Fibroblast of skin of right quadriceps (primary cell): ENCODE data around the gene KLHL34.

Experiments used
- DNase-seq: peaks from one replicate; pipeline ENCODE4 v3.0.0-alpha.2; 2013

KLHL34 gene

DNA sequence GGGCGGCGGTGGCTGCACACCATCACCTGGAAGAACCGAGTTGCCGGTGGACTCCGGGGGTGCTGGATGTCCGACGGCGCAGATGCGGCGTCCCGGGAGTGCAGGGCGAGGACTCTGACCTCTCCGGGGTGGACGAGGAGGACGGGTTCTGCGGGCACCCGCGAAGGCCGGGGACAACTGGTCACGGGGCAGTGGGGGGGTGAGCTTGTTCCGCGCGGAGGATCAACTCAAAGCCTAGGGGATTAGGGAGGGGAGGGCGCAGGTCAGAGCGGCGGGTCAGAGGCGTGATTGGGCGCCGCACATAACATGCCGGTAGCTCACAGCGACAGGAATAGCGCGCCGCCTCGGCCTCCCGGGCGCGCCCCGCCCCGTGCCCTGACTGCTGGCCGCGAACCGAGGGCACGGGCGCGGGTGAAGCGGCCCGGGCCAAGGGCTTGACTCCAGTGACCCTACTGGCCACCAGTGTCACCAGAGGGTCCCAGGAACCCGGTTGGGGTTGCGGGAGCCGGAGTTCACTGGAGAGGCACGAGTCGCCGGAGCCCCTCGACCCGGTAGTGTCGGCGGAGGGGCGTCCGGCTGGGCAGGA is at the start of gene KLHL34:
Gene KLHL34 (minus strand): TSS at position 179 of the 586 bp plus-strand sequence. CDS start 542 bp downstream, outside the sequence.
- no peak for DNase-seq

GRCh38 chrX:21705225-21705624 is 47.1 kb upstream of the KLHL34 start:
- no peak for DNase-seq

GRCh38 chrX:21702725-21703124 is 44.6 kb upstream of the KLHL34 start:
- DNase-seq: no peak

- DNase-seq: no peak
Observed at GRCh38 chrX:21700967-21701366, 42.8 kb upstream of the KLHL34 start.

DNA sequence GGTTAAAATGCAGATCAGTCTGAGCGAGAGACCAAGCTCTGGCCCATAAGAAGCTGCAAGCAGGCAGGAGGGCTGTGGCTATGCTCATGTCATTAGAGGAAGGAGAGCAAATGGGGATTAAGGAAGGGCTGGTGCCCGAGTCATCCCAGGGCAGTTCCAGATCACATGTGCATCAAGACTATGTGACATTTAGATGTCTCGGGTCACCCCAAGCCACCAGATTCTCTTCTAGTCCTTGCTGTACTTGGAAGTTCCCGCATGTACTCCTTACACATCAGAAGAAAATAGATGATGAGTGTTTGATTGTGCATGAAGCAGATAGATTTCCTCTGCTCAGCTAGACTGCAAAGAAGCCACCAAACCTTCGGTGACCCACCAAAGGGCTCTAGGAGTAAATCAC is 42.1 kb upstream of the KLHL34 start:
- no peak for DNase-seq

- DNase-seq: peak; percentile 35
Observed at GRCh38 chrX:21699136-21699535, 41.0 kb upstream of the KLHL34 start.

DNA sequence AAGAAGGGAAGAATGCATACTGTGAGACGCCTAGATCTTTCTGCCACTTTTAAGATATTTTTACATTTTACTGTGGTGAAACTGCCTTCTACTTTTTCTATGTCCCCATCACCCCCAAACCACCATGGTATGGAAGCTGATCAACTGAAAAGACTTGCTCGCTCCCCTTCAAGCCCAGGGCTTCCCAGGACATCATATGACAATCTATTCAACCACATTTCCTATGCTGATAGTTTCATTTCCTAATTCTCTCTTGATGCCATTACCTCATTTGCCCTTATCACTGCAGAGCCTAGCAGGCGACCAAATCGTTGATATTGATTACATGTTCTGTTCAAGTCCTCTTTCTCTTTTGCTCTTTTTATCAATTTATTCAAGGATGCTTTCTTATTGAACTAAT is 40.1 kb upstream of the KLHL34 start:
- DNase-seq: no peak

DNA sequence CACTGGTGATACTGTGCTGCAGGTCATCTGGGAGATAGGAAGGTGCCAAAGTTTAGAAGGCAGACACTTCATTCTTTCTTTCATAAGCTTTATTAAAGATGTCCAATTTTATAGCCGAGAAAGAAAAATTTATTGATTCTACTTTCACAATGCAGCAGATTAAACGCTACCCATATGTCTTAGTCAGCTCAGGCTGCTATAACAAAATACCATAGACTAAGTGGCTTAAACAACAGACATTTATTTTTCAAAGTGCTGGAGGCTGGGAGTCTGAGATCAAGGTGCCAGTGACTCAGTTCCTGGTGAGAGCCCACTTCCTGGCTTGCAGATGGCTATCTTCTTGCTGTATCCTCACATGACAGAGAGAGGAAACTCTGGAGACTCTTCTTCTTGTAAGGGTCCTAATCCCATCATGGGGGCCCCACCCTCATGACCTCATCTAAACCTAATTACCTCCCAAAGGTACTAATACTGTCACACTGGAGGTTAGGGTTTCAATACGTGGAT is 33.4 kb upstream of the KLHL34 start:
- no peak for DNase-seq

DNA sequence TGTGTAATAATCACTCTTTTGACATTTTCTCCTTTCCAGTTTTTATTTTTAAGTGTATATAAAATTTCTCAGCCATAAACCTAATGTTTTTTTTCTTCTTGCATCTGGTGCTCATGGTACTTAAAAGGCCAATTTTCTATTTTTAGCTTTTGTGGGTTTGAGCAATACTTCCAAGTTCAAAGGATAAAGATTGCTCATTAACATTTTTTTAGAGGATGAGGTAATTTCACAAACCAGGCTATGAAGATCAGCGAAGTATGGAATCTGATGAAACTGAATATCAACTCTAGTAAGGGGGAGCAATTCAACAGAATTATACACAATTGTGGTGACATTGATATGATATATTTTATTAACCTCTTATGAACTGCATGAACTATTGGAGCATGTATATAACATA is 25.8 kb upstream of the KLHL34 start:
- peak; percentile 77 for DNase-seq

- DNase-seq: no peak
Observed at GRCh38 chrX:21678048-21678612, 20.0 kb upstream of the KLHL34 start.

DNA sequence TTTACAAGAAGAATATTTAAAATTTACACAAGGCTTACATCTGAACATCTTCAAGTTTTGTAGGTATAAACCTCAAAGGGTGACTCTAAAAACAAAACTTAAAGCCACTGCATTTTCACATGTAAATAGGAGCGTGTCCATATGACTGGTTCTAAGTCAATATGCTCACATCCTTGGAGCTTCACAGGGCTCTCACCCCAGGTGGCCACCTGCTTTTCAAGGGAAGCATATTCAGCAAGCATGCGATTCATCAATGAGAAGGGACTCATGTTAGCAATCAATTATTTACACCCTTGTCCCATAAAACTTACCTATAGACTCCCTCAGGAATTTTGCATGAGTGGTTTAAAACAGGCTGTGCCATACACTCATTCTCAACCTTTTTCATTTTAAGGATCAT is 17.8 kb upstream of the KLHL34 start:
- DNase-seq: no peak

DNA sequence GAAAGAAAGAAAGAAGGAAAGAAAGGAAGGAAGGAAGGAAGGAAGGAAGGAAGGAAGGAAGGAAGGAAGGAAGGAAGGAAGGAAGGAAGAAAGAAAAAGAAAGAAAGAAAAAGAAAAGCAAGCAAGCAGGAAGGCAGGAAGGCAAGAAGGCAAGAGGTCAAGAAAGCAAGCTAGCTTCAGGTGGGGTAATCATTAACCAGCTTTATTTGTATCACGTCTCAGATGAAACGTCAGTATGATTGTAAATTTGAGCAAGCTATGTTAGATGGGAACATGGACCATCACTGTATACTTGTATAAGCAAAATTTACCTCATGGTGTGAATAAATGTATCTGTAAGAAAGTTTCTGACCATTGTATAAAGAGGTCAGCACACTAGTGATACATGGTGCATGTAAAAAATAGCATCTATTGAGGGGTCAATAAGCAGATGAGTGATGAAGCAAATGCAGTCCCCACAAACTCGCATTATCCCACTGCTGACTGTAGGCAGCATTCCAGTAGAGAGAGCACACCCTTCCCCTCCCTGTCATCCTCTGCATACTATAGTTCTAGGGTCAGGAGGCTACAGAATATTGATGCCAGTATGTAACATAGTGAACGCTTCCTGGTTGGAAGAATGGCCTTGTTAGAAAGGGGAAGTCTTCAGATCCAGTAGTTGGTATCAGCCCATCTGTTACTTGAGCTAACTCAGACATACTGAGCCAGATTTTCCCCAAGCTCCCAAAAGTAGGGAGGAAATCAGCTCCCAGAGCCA is 16.5 kb upstream of the KLHL34 start:
- no peak for DNase-seq

DNA sequence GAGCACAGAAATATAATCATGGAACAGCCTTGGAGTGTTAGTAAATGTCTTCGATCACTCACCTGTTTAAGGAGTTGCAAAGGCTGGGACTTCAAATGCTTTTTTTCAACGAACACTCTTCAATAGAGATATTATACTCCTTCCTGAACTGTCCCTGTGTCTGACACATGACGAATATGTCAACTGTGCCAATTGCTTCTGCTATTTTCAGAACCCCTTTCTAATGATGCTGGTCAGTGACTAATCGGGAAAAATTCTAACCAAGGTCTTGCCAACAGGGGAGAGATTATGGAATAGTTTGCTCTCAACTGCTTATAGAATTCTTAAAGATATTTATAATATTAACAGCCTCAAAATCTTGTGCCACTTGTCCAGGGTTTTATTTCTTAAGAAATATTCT is 8.5 kb upstream of the KLHL34 start:
- peak; percentile 17 for DNase-seq

DNA sequence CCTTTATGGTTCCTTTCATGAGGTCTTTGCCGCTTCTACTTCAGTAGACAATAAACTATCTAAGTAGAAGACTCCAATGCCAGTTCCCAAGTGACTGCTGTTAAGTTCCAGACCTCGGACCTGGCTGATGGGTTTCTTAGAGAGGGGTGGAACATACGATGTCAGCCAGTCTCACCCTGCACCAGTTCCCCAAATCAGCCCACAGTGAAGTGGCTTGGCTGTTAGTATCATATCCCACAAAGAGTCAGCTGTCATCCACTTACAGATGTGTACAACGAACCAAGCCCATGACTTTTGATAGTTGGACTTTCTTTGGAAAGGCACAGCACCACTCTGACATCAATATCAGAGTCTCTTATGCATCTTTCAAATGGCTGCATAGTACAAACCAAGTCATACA is 8.1 kb upstream of the KLHL34 start:
- no peak for DNase-seq

DNA sequence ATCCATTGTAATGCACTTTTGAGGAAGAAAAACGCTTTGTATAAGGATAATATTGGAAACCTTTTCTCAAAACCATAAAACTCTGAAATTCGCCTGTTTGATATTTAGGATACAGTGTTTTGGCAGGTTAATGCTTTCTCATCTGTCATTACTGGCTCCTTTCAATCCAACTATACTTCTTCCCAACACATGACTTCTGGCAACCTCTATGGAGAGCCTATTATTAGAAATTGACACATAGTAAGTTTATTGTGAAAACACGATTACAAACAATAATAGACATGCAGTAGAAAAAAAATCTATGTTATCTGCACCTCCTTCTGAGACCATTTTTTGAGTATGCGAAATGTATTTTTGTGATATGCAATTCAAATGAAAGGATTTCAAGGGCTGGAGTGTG is 4.6 kb upstream of the KLHL34 start:
- DNase-seq: no peak

- DNase-seq: no peak
Observed at GRCh38 chrX:21661316-21661715, 3.2 kb upstream of the KLHL34 start.

DNA sequence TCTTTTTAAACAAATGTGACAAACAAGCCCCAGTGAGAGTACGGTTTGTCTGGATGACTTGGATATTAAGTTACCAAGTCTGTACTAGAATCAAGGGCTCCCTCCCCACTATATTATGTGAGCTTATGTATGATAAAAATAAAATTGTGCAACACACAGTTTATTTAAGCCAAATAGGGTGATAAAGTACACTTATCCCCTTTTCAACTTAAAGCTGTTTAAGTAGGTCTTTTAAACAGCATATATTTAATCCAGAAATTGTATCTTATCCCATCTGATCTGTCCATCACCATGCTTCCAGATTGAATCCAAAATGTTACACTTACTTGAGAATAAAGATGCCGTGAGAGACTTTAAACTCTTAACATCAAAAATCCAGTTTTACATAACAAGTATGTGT is 2.0 kb upstream of the KLHL34 start:
- no peak for DNase-seq

- no peak for DNase-seq
Observed at GRCh38 chrX:21659320-21659719, 1.2 kb upstream of the KLHL34 start.

GRCh38 chrX:21658746-21659145 is 616 bp upstream of the KLHL34 start:
- no peak for DNase-seq

DNA sequence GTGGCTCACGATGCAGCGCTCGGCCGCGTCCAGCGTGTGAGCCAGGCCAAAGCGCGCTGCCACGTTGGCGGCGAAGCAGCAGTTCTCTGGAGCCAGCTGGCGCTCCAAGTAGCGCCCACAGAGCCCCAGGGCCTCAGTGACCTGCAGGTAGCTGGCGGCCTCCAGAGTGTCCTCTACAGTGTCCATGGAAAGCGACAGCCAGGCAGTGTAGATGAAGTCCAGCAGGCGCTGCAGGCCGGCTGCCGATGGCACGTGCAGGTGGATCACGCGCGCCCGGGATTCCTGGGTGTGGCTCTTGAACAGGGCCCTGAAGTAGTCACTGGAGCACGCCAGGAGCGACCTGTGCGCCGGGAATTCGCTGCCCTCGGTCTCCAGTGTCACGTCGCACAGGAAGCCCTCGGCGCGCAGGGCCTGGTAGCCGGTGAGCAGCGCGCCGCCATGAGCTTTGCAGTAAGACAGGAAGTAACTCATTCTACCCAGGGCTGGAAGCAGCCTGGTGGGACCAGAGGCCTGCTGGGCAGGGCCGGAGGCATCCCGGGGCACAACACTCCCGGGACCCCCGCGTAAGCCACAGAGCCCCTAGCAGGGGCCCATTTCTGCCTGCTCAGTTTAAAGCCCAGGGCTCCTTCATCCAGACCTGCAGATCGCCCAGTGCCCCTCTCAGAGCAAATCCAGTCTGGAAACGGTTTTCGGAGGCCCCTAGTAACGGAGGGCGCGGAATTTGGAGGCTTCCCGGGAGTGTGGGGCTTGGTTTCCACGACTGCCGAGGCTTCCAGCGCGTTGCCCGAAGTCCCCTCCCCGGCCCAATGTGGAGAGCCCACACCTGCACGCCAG is 595 bp downstream of the KLHL34 start:
- no peak for DNase-seq

DNA sequence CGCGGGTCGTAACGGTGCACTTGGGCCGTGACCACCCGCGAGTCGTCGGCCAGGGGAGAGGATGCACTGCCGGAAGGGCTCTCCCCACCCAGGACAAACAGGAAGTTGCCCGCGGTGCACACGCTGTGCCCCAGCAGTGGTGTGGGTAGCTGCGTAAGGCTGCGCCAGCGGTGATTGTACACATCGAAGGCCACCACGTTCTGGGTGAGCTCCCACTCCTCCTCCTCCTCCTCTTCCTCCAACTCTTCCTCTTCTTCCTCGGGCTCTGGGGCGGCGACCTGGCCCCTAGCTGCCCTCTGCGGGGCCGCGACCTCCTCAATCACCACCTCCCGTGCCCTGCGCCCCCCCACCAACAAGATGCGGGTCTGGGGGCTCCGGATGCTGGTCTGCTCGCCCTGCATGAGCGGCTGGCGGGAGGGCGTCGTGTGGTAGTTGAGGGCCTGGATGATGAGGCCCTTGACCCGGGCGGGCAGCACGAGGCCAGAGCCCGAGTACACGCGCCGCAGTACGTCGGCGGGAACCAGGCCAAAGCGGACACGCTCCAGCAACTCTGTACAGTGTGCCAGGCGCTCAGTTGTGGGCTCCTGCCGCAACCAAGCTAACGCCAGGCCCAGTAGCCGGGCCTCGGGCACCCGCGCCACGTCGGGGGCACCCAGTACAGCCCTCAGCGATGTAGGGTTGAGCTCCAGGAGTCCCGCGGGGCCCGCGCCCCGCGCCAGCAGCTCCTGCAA is 1.4 kb downstream of the KLHL34 start:
- no peak for DNase-seq

- no peak for DNase-seq
Observed at GRCh38 chrX:21655901-21656586, 2.1 kb downstream of the KLHL34 start.
